ENCODE results near the gene PTPRN2. TPM values are rescaled to one million over a fixed set of nuclear protein-coding genes. Genes with fewer than 3 reads are reported as not detected.
"Not testable (repeated sequence)": the region's sequence is repeated elsewhere in the genome, so short reads cannot be mapped to it uniquely, and the experiment has no call there.

Gene PTPRN2
- polyA plus RNA-seq, 1 donor, result 1.7 TPM

GRCh38 chr7:158532093-158532627 lies 55.5 kb downstream of the PTPRN2 start:
- no peak for DNase-seq (ENCODE audit: low read depth)

DNA sequence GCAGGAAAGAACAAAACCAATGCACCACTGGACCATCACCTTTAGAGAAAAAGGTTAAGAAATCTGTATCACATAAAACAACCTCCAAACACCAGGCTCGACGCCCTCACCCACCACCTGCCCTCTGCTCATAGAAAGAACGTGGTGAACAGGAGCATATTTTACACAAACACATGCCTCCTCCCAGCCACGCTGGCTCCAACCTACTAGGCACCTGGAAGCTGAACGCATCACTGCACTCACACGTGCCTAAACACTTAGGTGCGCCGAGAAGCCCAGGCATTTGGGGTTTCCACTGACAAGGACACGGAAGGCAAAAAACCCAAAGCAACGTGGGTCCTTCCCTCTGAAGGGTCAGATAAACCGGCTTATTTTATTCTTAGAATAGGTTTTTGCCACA lies 56.0 kb downstream of the PTPRN2 start:
- DNase-seq (ENCODE audit: low read depth), result no peak

DNA sequence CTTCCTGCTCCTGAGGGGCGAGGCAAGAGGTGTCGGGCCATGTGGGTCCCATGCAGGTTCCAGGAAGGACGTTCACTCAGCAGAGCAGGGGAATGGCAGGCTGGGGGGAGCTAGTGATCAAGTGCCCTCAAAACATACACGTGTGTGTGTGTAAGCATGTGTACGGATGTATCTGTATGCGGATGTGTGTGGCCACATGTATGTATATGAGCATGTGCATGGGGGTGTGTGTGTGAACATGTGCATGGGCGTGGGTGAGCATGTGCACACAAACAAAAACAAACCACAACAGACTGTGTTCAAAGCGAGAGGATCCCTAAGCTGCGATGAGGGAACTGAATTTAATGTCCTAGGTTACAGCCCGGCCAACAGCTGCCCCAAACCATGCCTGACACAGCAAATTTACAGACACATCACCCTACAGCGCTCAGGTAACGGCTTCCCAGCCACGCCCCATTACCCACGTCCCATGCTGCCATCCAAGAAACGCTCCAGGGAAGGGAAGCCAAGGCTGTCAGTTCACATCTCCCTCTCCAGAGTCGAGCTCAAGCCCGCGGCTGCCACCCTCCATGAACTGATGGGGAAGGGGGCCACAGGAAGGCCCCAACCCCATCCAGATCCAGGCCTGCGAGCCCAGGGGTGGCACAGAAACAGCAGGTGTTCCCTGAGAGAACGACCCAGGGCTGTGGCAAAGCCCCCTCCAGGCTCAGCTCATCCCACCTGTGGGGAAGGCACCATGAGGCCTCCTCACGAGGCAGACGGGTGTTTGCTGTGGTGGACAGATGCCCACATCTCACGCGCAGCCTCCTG lies 56.6 kb downstream of the PTPRN2 start:
- DNase-seq (ENCODE audit: low read depth), result no peak

- DNase-seq (ENCODE audit: low read depth), result no peak
Observed at GRCh38 chr7:158529181-158530096, 58.2 kb downstream of the PTPRN2 start.

GRCh38 chr7:158527915-158528502 lies 59.6 kb downstream of the PTPRN2 start:
- no peak for DNase-seq (ENCODE audit: low read depth)

DNA sequence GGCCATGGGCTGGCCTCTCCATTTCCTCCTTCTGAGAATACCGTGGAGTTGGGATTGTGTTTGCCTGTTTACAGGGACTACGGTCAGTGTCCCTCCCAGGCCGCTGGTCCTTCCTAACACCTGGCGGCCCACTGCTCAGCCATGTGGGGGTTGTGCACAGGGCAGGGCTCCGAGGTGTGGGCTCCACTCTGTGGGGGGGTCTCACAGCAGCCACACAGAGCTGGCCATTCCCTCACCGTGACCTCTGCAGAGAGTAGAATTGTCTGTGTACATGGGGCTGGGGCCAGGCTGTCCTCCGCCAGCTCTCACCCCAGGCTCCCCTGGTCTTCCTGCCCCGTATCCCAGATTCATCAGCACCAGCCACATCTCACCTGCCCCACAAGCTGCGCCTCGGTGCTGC lies 60.1 kb downstream of the PTPRN2 start:
- no peak for DNase-seq (ENCODE audit: low read depth)

GRCh38 chr7:158527038-158527437 lies 60.6 kb downstream of the PTPRN2 start:
- no peak for DNase-seq (ENCODE audit: low read depth)

DNA sequence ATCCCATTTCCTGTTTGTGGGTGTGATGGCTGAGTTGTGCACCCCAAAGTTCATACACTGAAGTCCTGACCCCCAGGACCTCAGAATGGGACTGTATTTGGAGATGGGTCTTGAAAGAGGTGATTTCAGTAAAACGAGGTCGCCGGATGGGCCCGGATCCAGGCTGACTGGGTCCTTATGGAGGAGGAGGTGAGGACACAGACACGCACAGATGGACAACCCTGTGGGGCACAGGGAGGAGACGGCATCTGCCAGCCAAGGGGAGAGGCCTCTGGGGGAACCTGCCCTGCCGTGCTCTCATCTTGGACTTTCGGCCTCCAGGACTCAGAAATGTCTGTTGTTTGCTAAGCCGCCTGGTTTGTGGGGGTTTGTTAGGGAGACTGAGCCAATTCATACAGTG lies 61.1 kb downstream of the PTPRN2 start:
- DNase-seq (ENCODE audit: low read depth), result no peak

DNA sequence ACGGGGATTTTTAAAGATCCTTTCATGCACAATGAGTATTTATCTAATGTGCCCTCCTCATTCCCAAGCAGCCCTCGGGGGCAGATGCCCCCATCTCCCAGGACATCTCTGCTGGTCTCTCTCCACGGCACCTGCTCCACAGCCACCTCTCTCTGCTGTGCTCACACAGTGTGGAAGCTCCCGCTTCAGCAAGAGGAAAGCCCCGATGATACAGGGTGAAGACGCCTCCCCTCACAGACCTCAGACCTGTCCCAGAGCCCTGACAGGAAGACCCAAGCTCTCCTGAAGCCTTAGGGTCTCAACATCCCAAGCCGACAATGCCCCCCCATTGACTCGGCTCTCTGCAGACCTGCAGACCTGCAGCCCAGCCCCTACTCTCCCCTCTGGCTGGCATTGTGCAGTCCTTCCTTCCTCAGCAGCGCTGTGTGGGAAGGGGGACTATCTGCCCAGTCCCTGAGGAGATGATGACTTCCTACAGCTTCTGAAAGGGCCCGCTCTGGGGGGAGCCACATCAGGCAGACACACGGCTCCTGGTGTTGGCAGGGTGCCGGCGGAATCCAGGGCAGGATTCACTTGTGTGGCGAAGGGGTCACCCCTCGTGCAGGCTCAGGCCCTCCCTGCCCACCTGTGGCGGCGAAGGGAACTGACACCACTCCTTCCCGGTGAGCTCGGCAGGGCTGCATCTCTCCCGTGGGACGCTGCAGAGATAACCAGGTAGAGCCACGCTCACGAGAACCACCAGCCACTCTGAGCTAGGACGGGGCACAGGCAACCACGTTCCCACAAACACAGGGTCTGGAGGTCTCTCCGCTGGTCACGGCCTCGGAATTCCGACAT lies 61.8 kb downstream of the PTPRN2 start:
- no peak for DNase-seq (ENCODE audit: low read depth)

- no peak for DNase-seq (ENCODE audit: low read depth)
Observed at GRCh38 chr7:158524749-158525635, 62.6 kb downstream of the PTPRN2 start.

DNA sequence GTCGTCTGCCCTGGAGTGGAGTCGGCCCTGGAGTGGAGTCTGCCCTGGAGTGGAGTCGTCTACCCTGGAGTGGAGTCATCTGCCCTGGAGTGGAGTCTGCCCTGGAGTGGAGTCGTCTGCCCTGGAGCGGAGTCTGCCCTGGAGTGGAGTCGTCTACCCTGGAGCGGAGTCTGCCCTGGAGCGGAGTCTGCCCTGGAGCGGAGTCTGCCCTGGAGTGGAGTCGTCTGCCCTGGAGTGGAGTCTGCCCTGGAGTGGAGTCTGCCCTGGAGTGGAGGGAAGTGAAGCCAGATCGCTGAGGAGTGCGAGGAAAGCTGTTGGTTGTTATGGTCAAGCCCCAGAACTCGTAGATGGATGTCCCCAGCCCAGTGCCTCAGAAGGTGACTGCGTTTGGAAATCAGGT lies 63.3 kb downstream of the PTPRN2 start:
- DNase-seq (ENCODE audit: low read depth), result not testable (repeated sequence)

DNA sequence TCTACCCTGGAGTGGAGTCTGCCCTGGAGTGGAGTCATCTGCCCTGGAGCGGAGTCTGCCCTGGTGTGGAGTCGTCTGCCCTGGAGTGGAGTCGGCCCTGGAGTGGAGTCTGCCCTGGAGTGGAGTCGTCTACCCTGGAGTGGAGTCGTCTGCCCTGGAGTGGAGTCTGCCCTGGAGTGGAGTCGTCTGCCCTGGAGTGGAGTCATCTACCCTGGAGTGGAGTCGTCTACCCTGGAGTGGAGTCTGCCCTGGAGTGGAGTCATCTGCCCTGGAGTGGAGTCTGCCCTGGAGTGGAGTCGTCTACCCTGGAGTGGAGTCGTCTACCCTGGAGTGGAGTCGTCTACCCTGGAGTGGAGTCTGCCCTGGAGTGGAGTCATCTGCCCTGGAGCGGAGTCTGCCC lies 63.7 kb downstream of the PTPRN2 start:
- not testable (repeated sequence) for DNase-seq (ENCODE audit: low read depth)

DNA sequence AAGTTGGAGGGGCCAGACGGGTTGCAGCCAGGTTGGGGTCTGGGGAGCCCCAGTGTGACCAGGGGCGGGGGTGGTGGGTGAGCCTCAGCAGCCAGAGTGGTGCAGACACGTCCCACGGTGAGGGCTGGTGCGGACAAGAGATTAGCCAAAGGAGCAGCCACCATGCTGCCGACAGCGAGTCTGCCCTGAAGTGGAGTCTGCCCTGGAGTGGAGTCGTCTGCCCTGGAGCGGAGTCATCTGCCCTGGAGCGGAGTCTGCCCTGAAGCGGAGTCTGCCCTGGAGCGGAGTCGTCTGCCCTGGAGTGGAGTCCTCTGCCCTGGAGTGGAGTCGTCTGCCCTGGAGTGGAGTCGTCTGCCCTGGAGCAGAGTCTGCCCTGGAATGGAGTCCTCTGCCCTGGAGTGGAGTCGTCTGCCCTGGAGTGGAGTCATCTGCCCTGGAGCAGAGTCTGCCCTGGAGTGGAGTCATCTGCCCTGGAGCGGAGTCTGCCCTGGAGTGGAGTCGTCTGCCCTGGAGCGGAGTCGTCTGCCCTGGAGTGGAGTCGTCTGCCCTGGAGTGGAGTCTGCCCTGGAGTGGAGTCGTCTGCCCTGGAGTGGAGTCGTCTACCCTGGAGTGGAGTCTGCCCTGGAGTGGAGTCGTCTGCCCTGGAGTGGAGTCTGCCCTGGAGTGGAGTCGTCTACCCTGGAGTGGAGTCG lies 64.3 kb downstream of the PTPRN2 start:
- DNase-seq (ENCODE audit: low read depth), result not testable (repeated sequence)

- DNase-seq (ENCODE audit: low read depth), result not testable (repeated sequence)
Observed at GRCh38 chr7:158521795-158522194, 65.8 kb downstream of the PTPRN2 start.

GRCh38 chr7:158520825-158521224 lies 66.8 kb downstream of the PTPRN2 start:
- no peak for DNase-seq (ENCODE audit: low read depth)

GRCh38 chr7:158519633-158520174 lies 67.9 kb downstream of the PTPRN2 start:
- DNase-seq (ENCODE audit: low read depth), result no peak

DNA sequence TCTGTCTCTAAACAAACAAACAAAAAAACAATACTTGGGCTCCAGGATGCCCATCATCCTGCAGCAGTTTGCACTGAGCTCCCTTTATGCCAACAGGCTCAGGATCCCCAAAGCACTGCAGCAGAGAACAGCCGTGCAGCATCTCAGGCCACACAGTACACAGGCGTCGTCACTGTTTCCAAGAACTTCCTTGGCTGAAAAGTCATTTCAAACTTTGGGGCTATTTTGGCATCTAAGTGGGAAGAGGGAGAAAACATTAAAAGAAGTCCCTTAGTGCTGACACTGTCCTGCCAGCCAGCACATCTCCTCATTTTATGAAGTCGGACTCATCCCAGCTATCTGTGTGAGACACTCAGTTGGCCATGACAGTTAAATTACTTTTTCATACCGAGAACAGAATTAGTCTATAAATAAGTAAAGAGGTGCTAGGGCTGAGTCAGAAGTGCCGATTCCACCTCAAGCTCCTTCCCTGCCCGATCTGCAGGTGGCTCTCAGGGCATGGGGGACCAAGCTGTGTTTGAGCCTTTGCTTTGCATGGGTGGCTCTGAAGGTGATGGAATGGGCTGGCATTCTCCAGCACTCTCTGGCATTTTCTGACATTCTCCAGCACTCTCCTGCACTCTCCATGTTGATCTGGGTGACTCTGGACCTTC lies 68.5 kb downstream of the PTPRN2 start:
- DNase-seq (ENCODE audit: low read depth), result no peak

DNA sequence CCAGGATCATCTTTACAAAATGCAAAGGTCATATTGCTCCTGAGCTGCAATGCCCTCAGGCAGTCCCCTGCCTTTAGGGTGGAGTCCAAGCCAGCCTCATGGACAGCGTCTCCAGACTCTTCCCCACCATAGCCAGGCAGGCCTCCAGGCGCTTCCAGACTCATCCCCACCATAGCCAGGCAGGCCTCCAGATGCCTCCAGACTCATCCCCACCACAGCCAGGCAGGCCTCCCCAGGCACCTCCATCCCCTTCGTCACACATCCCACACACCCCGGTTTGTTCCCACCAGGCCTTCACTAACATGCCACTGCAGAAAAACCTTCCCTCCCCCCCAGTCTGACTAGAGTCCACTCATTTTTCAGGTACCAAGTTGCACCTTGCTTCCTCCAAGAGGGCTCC lies 70.1 kb downstream of the PTPRN2 start:
- DNase-seq (ENCODE audit: low read depth), result no peak

- no peak for DNase-seq (ENCODE audit: low read depth)
Observed at GRCh38 chr7:158517072-158517471, 70.6 kb downstream of the PTPRN2 start.
